ENCODE data around the gene NUP210L. TPM values are rescaled to one million over a fixed set of nuclear protein-coding genes. Genes with fewer than 3 reads are reported as not detected.

The NUP210L gene
- not detected for total RNA-seq (2021; fragmentation: NEBNext Ultra II Directional; extraction: Animal tissue kit (Norgen Biotek cat#: 25700))
- long read RNA-seq = 0 reads

- H3K4me1 Mint-ChIP-seq (ENCODE audit: low read depth) = peaks cover 42% of the 10 kb centered on the region
- no peak within 1 kb of the TSS for H3K4me3 Mint-ChIP-seq
- H3K36me3 Mint-ChIP-seq (ENCODE audit: low read depth) = peaks cover 37% of the 10 kb centered on the region
- DNase-seq = no peak
- no peaks in the 10 kb centered on the region for H3K9me3 Mint-ChIP-seq
- H3K27ac Mint-ChIP-seq = peak within 1 kb of the TSS; percentile 55
- TF ChIP-seq CTCF (IDR thresholded peaks at IDR 0.05) = no peak; the same call in 1 of the 2 replicates
- H3K27me3 Mint-ChIP-seq (ENCODE audit: insufficient read depth) = no peaks in the 10 kb centered on the region; the same call in 1 of the 2 replicates
These were observed at the start of gene NUP210L for GRCh38 chr1:154154534-154155191. Gene NUP210L, minus strand, starts transcription at chr1:154155073.

DNA sequence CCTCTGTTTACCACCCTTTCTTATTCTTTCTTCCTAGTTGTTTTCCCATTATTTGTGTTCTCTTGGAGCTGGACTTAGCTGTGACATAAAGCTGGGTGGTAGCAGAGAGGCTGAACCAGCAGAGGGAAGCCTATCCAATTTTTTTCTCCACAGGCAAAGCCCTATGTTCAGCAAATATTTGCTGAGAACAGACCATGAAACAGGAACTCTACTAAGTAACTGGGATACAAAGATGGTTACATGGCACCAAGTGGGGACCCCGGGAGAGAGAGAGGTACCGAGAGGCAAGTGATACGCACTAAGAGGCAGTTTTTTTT is 44.6 kb upstream of the NUP210L start:
- DNase-seq = peak; percentile 36
- peaks cover 6% of the 10 kb centered on the region for H3K4me1 Mint-ChIP-seq (ENCODE audit: low read depth)
- no peaks in the 10 kb centered on the region for H3K36me3 Mint-ChIP-seq (ENCODE audit: low read depth)
- no peak for TF ChIP-seq CTCF (IDR thresholded peaks at IDR 0.05)
- no peak overlapping the region for H3K4me3 Mint-ChIP-seq
- no peak overlapping the region for H3K27ac Mint-ChIP-seq
- H3K27me3 Mint-ChIP-seq (ENCODE audit: insufficient read depth) = peaks cover 2% of the 10 kb centered on the region
- no peaks in the 10 kb centered on the region for H3K9me3 Mint-ChIP-seq

DNA sequence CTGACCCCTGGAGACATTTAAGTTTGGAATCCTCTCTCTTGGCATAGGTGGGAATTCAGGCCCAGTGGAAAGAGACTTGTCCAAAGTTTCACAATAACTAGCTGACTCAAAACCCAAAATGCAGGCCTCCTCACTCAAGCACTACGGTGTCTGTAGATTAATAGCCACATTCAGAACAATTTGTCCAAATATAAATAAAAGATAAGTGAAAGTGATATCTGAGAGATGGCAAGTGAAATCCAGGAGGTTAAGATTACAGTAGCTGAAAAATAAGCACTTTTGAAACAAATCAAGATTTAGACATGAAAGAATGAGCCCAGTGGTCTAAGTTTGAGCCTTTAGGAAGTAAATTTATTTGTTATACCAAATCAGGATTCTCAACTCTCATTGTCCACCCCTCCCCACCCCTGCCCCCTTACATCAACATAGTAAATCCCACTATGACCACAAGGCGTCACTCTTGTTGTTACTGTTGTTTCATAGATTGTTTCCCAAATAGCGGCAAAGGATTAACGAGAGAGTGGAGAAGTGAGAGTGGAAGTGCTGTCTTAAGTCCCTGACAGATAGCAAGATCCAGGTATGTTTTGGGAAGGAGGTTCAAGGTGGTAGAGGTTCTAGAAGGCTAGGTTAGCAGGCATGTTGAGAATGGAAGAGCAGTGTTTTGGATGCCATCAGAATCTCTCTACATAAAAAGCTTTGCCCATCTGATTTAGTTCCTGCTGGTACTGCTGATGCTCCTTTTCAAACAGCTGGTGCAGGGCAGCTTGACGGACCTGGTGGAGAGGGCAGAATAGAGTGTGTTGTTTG is 44.1 kb upstream of the NUP210L start:
- Mint-ChIP-seq H3K27ac (no peak overlapping the region), H3K27me3 (ENCODE audit: insufficient read depth) (peaks cover 3% of the 10 kb centered on the region), H3K4me3 (no peak overlapping the region), H3K4me1 (ENCODE audit: low read depth) (peaks cover 6% of the 10 kb centered on the region), H3K36me3 (ENCODE audit: low read depth) (no peaks in the 10 kb centered on the region), H3K9me3 (no peaks in the 10 kb centered on the region)
- peak; percentile 57 for DNase-seq
- TF ChIP-seq CTCF (IDR thresholded peaks at IDR 0.05) = peak; percentile 78

- Mint-ChIP-seq H3K4me1 (ENCODE audit: low read depth) (peaks cover 26% of the 10 kb centered on the region), H3K9me3 (no peaks in the 10 kb centered on the region), H3K4me3 (no peak overlapping the region), H3K27ac (no peak overlapping the region), H3K27me3 (ENCODE audit: insufficient read depth) (peaks cover 24% of the 10 kb centered on the region), H3K36me3 (ENCODE audit: low read depth) (no peaks in the 10 kb centered on the region)
- no peak for TF ChIP-seq CTCF (IDR thresholded peaks at IDR 0.05)
- no peak for DNase-seq
These were observed 38.9 kb upstream of the NUP210L start for GRCh38 chr1:154193821-154194220.

DNA sequence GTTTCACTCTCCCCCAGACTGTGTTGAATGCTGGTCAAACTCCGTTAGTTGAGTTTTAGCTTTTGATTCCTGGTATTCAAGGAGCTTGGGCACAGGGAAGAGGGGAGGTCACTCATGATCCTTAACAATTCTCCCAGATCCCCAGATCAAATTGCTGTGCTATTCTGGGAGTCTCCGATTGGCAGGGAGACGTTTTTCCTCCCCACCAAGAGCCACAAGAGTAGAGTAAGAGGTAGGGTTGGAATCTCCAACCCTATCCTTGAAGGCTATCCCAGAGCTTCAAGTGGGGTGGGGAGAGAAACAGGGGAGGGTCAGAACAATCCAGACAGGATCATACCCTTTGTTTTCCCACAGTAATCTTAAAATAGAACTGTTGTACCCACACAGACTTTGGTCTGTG is 37.6 kb upstream of the NUP210L start:
- Mint-ChIP-seq H3K27ac (no peak overlapping the region), H3K36me3 (ENCODE audit: low read depth) (no peaks in the 10 kb centered on the region), H3K9me3 (no peaks in the 10 kb centered on the region), H3K4me3 (no peak overlapping the region), H3K4me1 (ENCODE audit: low read depth) (peaks cover 26% of the 10 kb centered on the region), H3K27me3 (ENCODE audit: insufficient read depth) (peaks cover 27% of the 10 kb centered on the region)
- DNase-seq = no peak
- TF ChIP-seq CTCF (IDR thresholded peaks at IDR 0.05) = no peak

Measured in HFFc6 (cell line).